H1 (cell line): ENCODE data around the gene NEUROD6. TPM values are rescaled to one million over a fixed set of nuclear protein-coding genes. Genes with fewer than 3 reads are reported as not detected.
A peak's percentile ranks its signal among the peaks of the same experiment; 100 is the strongest.

Experiments used
- CTCF ChIA-PET: fragments of 300-600 bp; sonication (Branson Sonifier 250); formaldehyde crosslinking; loops from one replicate; lab custom pipeline; 2021; ENCODE audit not compliant: partially characterized antibody; lab: Charles Lee
- POLR2A ChIA-PET: fragments of 300-600 bp; sonication (Branson Sonifier 250); formaldehyde crosslinking; loops from one replicate; lab custom pipeline; 2021; ENCODE audit warnings: inconsistent platforms; ENCODE audit not compliant: partially characterized antibody; lab: Charles Lee
- DNase-seq, 2 experiments: peaks; one replicate each; pipeline versions ENCODE4 v3.0.0 to v3.0.0-alpha.2; 2010 to 2022; ENCODE audit warnings: low spot score in 2 of 2, low read depth in 1 of 2, mixed read lengths in 1 of 2
- FAIRE-seq: peaks from 2 replicates; lab custom pipeline; 2011; peaks lifted over from hg19 to GRCh38; lab: Jason Lieb, UNC
- H2AFZ ChIP-seq: 2 replicates; pipeline ENCODE4 v1.8.1; 2012; ENCODE audit warnings: low read length, inconsistent platforms
- H2AK5ac ChIP-seq: 2 replicates; pipeline ENCODE4 v1.6.1; 2013; ENCODE audit warnings: low read depth, low read length
- H2BK120ac ChIP-seq: replicated peaks from 2 replicates; pipeline ENCODE3; 2013; ENCODE audit warnings: low read depth, low read length, inconsistent platforms
- H2BK12ac ChIP-seq: 2 replicates; pipeline ENCODE4 v1.6.1; 2013; ENCODE audit warnings: low read depth, low read length
- H2BK15ac ChIP-seq: 2 replicates; pipeline ENCODE4 v1.6.1; 2013; ENCODE audit warnings: low read length
- H2BK20ac ChIP-seq: 2 replicates; pipeline ENCODE4 v1.6.1; 2013; ENCODE audit warnings: low read length
- H2BK5ac ChIP-seq: 2 replicates; pipeline ENCODE4 v1.6.1; 2013; ENCODE audit warnings: low read depth, low read length
- H3K14ac ChIP-seq: 2 replicates; pipeline ENCODE4 v1.6.1; 2013; ENCODE audit warnings: inconsistent platforms; ENCODE audit not compliant: insufficient read length
- H3K18ac ChIP-seq: 2 replicates; pipeline ENCODE4 v1.6.1; 2013; ENCODE audit warnings: low read length; ENCODE audit errors: extremely low read depth
- H3K23ac ChIP-seq: 2 replicates; pipeline ENCODE4 v1.6.1; 2013; ENCODE audit warnings: inconsistent platforms; ENCODE audit not compliant: insufficient read length
- H3K23me2 ChIP-seq: 2 replicates; pipeline ENCODE4 v1.6.1; 2013; ENCODE audit warnings: low read depth, low read length
- H3K27ac ChIP-seq: 2 replicates; pipeline ENCODE4 v1.6.1; 2011; ENCODE audit warnings: low read depth, low read length, inconsistent platforms
- H3K27me3 ChIP-seq, 4 experiments: replicated peaks in 1 of 4; 1 replicate in 1 of 4; 2 replicates in 3 of 4; pipeline versions ENCODE4 v1.6.1 to v1.8.1; 2011 to 2013; ENCODE audit warnings: low read length in 3 of 4, mild to moderate bottlenecking in 3 of 4, inconsistent platforms in 2 of 4, mixed read lengths in 2 of 4, moderate library complexity in 1 of 4; ENCODE audit not compliant: control insufficient read depth in 3 of 4, insufficient read depth in 3 of 4; ENCODE audit errors: extremely low read depth in 1 of 4
- H3K36me3 ChIP-seq, 4 experiments: 2 replicates each; pipeline versions ENCODE4 v1.6.1 to v1.8.1; 2011 to 2013; ENCODE audit warnings: mild to moderate bottlenecking in 4 of 4, low read length in 3 of 4, moderate library complexity in 2 of 4, control low read depth in 1 of 4, inconsistent platforms in 1 of 4; ENCODE audit not compliant: insufficient read depth in 4 of 4, control insufficient read depth in 2 of 4
- H3K4ac ChIP-seq: replicated peaks from 2 replicates; pipeline ENCODE3; 2013; ENCODE audit warnings: low read length, low read depth, mixed read lengths, inconsistent platforms; ENCODE audit not compliant: insufficient read length
- H3K4me1 ChIP-seq, 4 experiments: replicated peaks in 1 of 4; 1 replicate in 1 of 4; 2 replicates in 3 of 4; pipeline versions ENCODE4 v1.6.1 to v1.8.1; 2011 to 2013; ENCODE audit warnings: low read length in 3 of 4, inconsistent platforms in 2 of 4, mixed read lengths in 1 of 4; ENCODE audit not compliant: insufficient read depth in 4 of 4, control insufficient read depth in 3 of 4
- H3K4me2 ChIP-seq, 2 experiments: 2 replicates each; pipeline versions ENCODE4 v1.6.1 to v1.8.1; 2011 to 2013; ENCODE audit warnings: low read depth in 2 of 2, low read length in 2 of 2, control low read depth in 1 of 2, inconsistent platforms in 1 of 2, mild to moderate bottlenecking in 1 of 2; ENCODE audit not compliant: insufficient read depth in 1 of 2
- H3K4me3 ChIP-seq, 4 experiments: fragments of 200-600, 300-600 bp in 1 of 4; sonication (generic), shearing (Covaris generic), sonication (Bioruptor Twin) in 1 of 4; 2 replicates each; pipeline versions ENCODE4 v1.5.1 to v1.8.1; 2011 to 2016; ENCODE audit warnings: low read length in 4 of 4, low read depth in 3 of 4, control low read depth in 2 of 4, inconsistent platforms in 2 of 4, mild to moderate bottlenecking in 2 of 4, mixed read lengths in 1 of 4, moderate library complexity in 1 of 4; ENCODE audit not compliant: insufficient read depth in 2 of 4; ENCODE audit errors: extremely low read depth in 1 of 4
- H3K56ac ChIP-seq: replicated peaks from 2 replicates; pipeline ENCODE3; 2013; ENCODE audit warnings: low read depth, mild to moderate bottlenecking, mixed read lengths, low read length, inconsistent platforms; ENCODE audit not compliant: insufficient read length
- H3K79me1 ChIP-seq: 2 replicates; pipeline ENCODE4 v1.6.1; 2013; ENCODE audit warnings: low read depth, low read length, control low read depth
- H3K79me2 ChIP-seq, 2 experiments: 2 replicates each; pipeline versions ENCODE4 v1.6.1 to v1.8.1; 2012 to 2013; ENCODE audit warnings: low read length in 2 of 2, mild to moderate bottlenecking in 2 of 2, inconsistent platforms in 1 of 2; ENCODE audit not compliant: insufficient read depth in 2 of 2, control insufficient read depth in 1 of 2
- H3K9ac ChIP-seq, 4 experiments: replicated peaks in 1 of 4; 1 replicate in 1 of 4; 2 replicates in 3 of 4; pipeline versions ENCODE4 v1.6.1 to v1.8.1; 2011 to 2013; ENCODE audit warnings: low read depth in 3 of 4, low read length in 3 of 4, control low read depth in 2 of 4, mild to moderate bottlenecking in 2 of 4, moderate library complexity in 2 of 4, inconsistent platforms in 1 of 4; ENCODE audit errors: extremely low read depth in 1 of 4
- H3K9me3 ChIP-seq, 2 experiments: 2 replicates each; pipeline versions ENCODE4 v1.6.1 to v1.8.1; 2012 to 2013; ENCODE audit warnings: mild to moderate bottlenecking in 2 of 2, moderate library complexity in 2 of 2, control low read depth in 1 of 2, inconsistent platforms in 1 of 2, low read depth in 1 of 2, low read length in 1 of 2, mixed read lengths in 1 of 2; ENCODE audit not compliant: insufficient read depth in 2 of 2
- H4K20me1 ChIP-seq, 2 experiments: replicated peaks in 1 of 2; 2 replicates each; pipeline versions ENCODE3 to v1.8.1; 2011 to 2013; ENCODE audit warnings: inconsistent platforms in 2 of 2, low read length in 2 of 2, mild to moderate bottlenecking in 1 of 2; ENCODE audit not compliant: insufficient read depth in 2 of 2, control insufficient read depth in 1 of 2
- H4K5ac ChIP-seq: 2 replicates; pipeline ENCODE4 v1.6.1; 2013; ENCODE audit warnings: low read length, low read depth, mixed read lengths, inconsistent platforms; ENCODE audit not compliant: insufficient read length
- H4K8ac ChIP-seq: 2 replicates; pipeline ENCODE4 v1.8.0; 2013; ENCODE audit warnings: mild to moderate bottlenecking, moderate library complexity, low read length, inconsistent platforms; ENCODE audit not compliant: insufficient read depth; ENCODE audit errors: extremely low read depth
- H4K91ac ChIP-seq: replicated peaks from 2 replicates; pipeline ENCODE3; 2013; ENCODE audit warnings: low read length, mixed read lengths, inconsistent platforms; ENCODE audit not compliant: insufficient read length
- ASH2L ChIP-seq: fragments of 200-600, 300-600 bp; sonication (generic); IDR thresholded peaks from one replicate; pipeline ENCODE4 v1.7.1; 2017; ENCODE audit warnings: low read length
- CBX8 ChIP-seq: fragments of 300-800, 300-1000 bp; sonication (generic); IDR thresholded peaks from 2 replicates; pipeline ENCODE4 v1.7.1; 2016; ENCODE audit warnings: low read depth, low read length, borderline replicate concordance
- GTF2F1 ChIP-seq: IDR thresholded peaks from 2 replicates; pipeline ENCODE4 v1.6.1; 2012; ENCODE audit warnings: low read depth, low read length, improper control_type of control experiment, borderline replicate concordance
- JUN ChIP-seq: IDR thresholded peaks from 2 replicates; pipeline ENCODE4 v1.6.1; 2011; ENCODE audit warnings: low read depth, mild to moderate bottlenecking, improper control_type of control experiment, low read length
- KDM4A ChIP-seq: IDR thresholded peaks from one replicate; pipeline ENCODE4 v1.7.1; 2012; ENCODE audit warnings: low read depth, mild to moderate bottlenecking, moderate library complexity, low read length, inconsistent platforms; ENCODE audit not compliant: severe bottlenecking
- NANOG ChIP-seq: IDR thresholded peaks from 2 replicates; pipeline ENCODE4 v1.6.1; 2011; ENCODE audit warnings: low read length, low read depth, mild to moderate bottlenecking, inconsistent platforms; ENCODE audit not compliant: insufficient read depth, poor library complexity, severe bottlenecking
- SIX5 ChIP-seq: IDR thresholded peaks from 2 replicates; pipeline ENCODE4 v1.6.1; 2011; ENCODE audit warnings: mild to moderate bottlenecking, low read depth, low read length
- SP2 ChIP-seq: IDR thresholded peaks from 2 replicates; pipeline ENCODE4 v1.6.1; 2012; ENCODE audit warnings: mild to moderate bottlenecking, low read length, inconsistent platforms
- TCF12 ChIP-seq: IDR thresholded peaks from 2 replicates; pipeline ENCODE4 v1.6.1; 2011; ENCODE audit warnings: low read depth, mild to moderate bottlenecking, low read length
- YY1 ChIP-seq: IDR thresholded peaks from 2 replicates; pipeline ENCODE4 v1.6.1; 2011; ENCODE audit warnings: low read depth, mild to moderate bottlenecking, low read length
- ZNF274 ChIP-seq: IDR thresholded peaks from 2 replicates; pipeline ENCODE4 v1.7.0; 2012; ENCODE audit warnings: low read length, borderline replicate concordance; ENCODE audit errors: extremely low read depth
- WGBS, 2 experiments: shearing (Covaris generic) in 1 of 2; methylation state at CpG; one replicate each; pipeline versions ENCODE4 v1.1.6 to v1.1.7; 2013 to 2015; ENCODE audit warnings: low lambda C conversion rate in 2 of 2, mixed read lengths in 2 of 2, inconsistent platforms in 1 of 2, low coverage in 1 of 2, missing lambda C conversion rate in 1 of 2; ENCODE audit not compliant: insufficient replicate concordance in 2 of 2, insufficient coverage in 1 of 2, insufficient read length in 1 of 2; ENCODE audit errors: extremely low coverage in 1 of 2, missing lambda C conversion rate in 1 of 2; 5-methylcytosine and 5-hydroxymethylcytosine counted together
- polyA plus RNA-seq, 7 experiments: library from polyadenylated mRNA; depleted of rRNA in 3 of 7; stranded (reverse) in 5 of 7; unstranded in 2 of 7; fragments of >200 nt in 5 of 7; fragments of 200-250 nt in 2 of 7; gene quantifications; 1 replicate in 5 of 7; 2 replicates in 1 of 7; 4 replicates in 1 of 7; pipeline versions ENCODE4 v1.2.1 to v1.2.3, GENCODE V29; 2011 to 2013; ENCODE audit warnings: missing spikeins in 2 of 7, mixed read lengths in 2 of 7
- total RNA-seq: library from RNA; stranded (reverse); fragmentation: NEBNext Ultra II Directional; extraction: Animal tissue kit (Norgen Biotek cat#: 25700); gene quantifications from 2 replicates; pipeline ENCODE4 v1.2.1, GENCODE V29; 2021
- TF ChIP-seq, protein P1 (sequence below): IDR thresholded peaks from 2 replicates; pipeline ENCODE4 v1.6.1; 2011; ENCODE audit warnings: low read length, improper control_type of control experiment
- TF ChIP-seq, protein P2 (sequence below): IDR thresholded peaks from 2 replicates; pipeline ENCODE4 v1.6.1; 2012; ENCODE audit warnings: inconsistent platforms

Gene NEUROD6
- total and polyA plus RNA-seq, 2 of the 8 experiments (the other 6 are each of a cell fraction or from before 2014, with no cell fraction given), result not detected

DNA sequence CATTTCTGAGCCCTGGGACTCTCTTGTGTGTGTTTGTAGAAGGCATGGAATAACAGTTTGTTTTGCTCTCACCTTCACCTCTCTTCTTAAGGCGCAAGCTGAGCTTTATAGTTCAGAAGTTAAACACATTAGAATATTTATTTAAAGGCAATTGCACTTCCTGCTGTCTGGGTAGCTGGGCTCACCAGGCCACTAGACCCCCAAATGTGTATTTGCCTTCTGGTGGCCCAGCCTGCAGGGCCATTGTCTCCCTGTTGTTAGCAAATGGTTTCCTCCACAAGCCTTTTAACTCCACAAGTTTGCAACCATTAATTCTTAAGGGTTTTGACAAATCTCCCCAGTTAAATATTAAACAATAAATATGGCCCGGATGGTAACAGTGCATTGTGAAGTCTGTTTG is 31.1 kb upstream of the NEUROD6 start:
- Histone ChIP-seq H3K23ac (no peak overlapping the region), H3K4me3 (no peak overlapping the region), H4K91ac (no peak overlapping the region), H2BK12ac (no peak overlapping the region), H2AFZ (no peak overlapping the region), H3K27me3 (peaks cover 0 to 9% (median 2%) of the 10 kb centered on the region in 4 experiments; a peak in 4 of 7 replicates), H3K9ac (no peak overlapping the region), H4K5ac (no peak overlapping the region), H3K9me3 (no peaks in the 10 kb centered on the region), H3K36me3 (no peaks in the 10 kb centered on the region), H2BK5ac (no peak overlapping the region), H3K4me1 (peaks cover 0 to 4% (median 0%) of the 10 kb centered on the region in 4 experiments; a peak in 2 of 7 replicates), H4K8ac (no peak overlapping the region), H2AK5ac (no peak overlapping the region), H2BK20ac (no peak overlapping the region), H3K4ac (no peak overlapping the region), H3K4me2 (no peak overlapping the region), H4K20me1 (no peaks in the 10 kb centered on the region), H3K14ac (no peak overlapping the region), H3K79me2 (no peaks in the 10 kb centered on the region), H2BK120ac (no peak overlapping the region), H3K27ac (no peak overlapping the region), H3K23me2 (no peaks in the 10 kb centered on the region), H3K79me1 (no peaks in the 10 kb centered on the region), H3K18ac (no peak overlapping the region), H3K56ac (no peak overlapping the region), H2BK15ac (peak overlapping the region; percentile 90; the same call in 1 of the 2 replicates)
- ChIA-PET CTCF (interaction anchor here (0.6 to 9.1 kb wide), 17 partner anchors 8 to 269 kb away, joined by 3 to 136 read pairs (median 8); no protein-coding TSS in a partner anchor), POLR2A (no interaction called here)
- FAIRE-seq, result no peak
- DNase-seq, result peak in 1 of 2 experiments; percentile 7
- WGBS, 2 experiments, result 45% methylated on average over 2 of the region's 2 CpGs; no CpG with 5 or more reads in 1 of the 2 experiments
- no peak for TF ChIP-seq GTF2F1
- TF ChIP-seq JUN, result no peak
- TF ChIP-seq KDM4A, result no peak
- no peak for TF ChIP-seq SIX5
- TF ChIP-seq NANOG, result no peak
- no peak for TF ChIP-seq SP2
- no peak for TF ChIP-seq CBX8
- TF ChIP-seq ASH2L, result no peak
- no peak for TF ChIP-seq ZNF274
- TF ChIP-seq TCF12, result no peak
- TF ChIP-seq YY1, result no peak
- TF ChIP-seq, protein P1, sequence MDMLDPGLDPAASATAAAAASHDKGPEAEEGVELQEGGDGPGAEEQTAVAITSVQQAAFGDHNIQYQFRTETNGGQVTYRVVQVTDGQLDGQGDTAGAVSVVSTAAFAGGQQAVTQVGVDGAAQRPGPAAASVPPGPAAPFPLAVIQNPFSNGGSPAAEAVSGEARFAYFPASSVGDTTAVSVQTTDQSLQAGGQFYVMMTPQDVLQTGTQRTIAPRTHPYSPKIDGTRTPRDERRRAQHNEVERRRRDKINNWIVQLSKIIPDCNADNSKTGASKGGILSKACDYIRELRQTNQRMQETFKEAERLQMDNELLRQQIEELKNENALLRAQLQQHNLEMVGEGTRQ, result no peak
- TF ChIP-seq, protein P2, sequence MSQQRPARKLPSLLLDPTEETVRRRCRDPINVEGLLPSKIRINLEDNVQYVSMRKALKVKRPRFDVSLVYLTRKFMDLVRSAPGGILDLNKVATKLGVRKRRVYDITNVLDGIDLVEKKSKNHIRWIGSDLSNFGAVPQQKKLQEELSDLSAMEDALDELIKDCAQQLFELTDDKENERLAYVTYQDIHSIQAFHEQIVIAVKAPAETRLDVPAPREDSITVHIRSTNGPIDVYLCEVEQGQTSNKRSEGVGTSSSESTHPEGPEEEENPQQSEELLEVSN, result no peak
